ENCODE results near the gene MAPKBP1.
"Not testable (repeated sequence)": the region's sequence is repeated elsewhere in the genome, so short reads cannot be mapped to it uniquely, and the experiment has no call there.

The MAPKBP1 gene, protein sequence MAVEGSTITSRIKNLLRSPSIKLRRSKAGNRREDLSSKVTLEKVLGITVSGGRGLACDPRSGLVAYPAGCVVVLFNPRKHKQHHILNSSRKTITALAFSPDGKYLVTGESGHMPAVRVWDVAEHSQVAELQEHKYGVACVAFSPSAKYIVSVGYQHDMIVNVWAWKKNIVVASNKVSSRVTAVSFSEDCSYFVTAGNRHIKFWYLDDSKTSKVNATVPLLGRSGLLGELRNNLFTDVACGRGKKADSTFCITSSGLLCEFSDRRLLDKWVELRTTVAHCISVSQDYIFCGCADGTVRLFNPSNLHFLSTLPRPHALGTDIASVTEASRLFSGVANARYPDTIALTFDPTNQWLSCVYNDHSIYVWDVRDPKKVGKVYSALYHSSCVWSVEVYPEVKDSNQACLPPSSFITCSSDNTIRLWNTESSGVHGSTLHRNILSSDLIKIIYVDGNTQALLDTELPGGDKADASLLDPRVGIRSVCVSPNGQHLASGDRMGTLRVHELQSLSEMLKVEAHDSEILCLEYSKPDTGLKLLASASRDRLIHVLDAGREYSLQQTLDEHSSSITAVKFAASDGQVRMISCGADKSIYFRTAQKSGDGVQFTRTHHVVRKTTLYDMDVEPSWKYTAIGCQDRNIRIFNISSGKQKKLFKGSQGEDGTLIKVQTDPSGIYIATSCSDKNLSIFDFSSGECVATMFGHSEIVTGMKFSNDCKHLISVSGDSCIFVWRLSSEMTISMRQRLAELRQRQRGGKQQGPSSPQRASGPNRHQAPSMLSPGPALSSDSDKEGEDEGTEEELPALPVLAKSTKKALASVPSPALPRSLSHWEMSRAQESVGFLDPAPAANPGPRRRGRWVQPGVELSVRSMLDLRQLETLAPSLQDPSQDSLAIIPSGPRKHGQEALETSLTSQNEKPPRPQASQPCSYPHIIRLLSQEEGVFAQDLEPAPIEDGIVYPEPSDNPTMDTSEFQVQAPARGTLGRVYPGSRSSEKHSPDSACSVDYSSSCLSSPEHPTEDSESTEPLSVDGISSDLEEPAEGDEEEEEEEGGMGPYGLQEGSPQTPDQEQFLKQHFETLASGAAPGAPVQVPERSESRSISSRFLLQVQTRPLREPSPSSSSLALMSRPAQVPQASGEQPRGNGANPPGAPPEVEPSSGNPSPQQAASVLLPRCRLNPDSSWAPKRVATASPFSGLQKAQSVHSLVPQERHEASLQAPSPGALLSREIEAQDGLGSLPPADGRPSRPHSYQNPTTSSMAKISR (N-terminal part only)

DNA sequence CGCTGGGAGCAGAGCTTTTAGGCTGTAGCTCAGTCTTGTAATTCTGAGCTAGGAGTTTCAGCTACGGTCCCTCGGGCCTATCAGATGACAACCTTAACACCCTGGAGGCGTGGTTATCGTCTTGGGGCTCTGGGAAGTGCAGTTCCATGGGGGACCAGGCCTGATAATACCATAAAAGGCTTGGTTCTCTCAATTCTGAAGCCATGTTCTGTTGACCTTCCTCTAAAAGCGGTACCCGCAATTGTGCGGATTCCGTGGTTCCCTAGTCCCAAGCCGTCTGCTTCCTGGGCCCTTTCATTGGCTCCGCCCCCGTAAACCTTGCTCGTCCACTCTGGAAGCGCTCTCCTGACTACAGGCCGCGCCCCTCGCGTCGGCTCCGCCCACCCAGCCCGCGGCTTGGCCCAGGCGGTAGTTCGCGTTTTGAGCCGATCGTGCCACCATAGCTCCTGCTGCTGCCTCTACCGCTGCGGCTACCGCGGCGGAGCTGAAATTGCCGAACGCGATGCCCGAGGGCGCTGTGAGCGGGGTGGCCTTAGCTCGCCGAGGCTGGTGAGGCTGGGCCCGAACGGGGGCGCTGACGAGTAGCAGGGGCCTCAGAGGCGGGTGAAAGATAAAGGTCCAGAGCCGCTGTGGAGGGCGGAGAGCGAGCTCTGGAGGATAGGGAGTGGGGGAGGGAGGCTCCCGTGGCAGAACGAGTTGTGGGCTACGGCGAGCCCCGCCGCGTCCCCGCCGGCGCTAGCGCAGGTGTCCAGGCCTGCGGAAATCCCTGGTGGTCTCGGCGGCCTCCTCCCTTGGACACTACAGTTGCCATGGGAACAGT lies at the start of gene MAPKBP1:
TSS of gene MAPKBP1 (plus strand) at position 423 of the 820 bp plus-strand sequence. CDS start 792 bp downstream, outside the sequence.
- DNase-seq, result peak; percentile 92

- no peak for DNase-seq
These were observed 47.1 kb upstream of the MAPKBP1 start for GRCh38 chr15:41727143-41727542.

DNA sequence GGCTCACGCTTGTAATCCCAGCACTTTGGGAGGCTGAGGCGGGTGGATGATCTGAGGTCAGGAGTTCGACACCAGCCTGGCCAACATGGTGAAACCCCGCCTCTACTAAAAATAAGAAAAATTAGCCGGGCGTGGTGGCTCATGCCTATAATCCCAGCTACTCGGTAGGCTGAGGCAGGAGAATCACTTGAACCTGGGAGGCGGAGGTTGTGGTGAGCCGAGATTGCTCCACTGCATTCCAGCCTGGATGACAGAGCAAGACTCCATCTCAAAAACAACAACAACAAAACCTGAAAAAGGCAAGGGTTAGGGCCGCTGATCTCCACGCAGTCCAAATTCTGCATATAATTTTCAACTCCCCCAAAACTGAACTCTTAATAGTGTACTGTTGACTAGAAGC lies 46.2 kb upstream of the MAPKBP1 start:
- not testable (repeated sequence) for DNase-seq

DNA sequence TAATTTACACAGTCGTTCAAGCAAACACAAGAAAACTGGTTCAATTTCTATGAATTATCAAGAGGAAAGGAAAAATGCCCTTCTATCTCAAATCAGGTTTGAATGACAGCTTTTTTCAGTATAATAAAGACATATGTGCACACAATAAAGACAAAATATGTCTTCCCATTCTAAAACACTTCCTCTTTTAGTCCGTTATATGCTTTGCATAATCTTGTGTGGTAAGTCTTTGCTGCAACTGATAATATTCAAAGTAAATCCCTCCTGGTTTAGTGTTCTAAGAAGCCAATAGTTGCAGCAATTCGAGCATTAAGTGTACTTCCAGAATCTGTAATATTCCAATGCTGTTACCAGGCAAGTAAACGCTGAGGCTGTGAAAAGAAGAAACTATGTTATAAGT lies 43.7 kb upstream of the MAPKBP1 start:
- DNase-seq, result no peak

DNA sequence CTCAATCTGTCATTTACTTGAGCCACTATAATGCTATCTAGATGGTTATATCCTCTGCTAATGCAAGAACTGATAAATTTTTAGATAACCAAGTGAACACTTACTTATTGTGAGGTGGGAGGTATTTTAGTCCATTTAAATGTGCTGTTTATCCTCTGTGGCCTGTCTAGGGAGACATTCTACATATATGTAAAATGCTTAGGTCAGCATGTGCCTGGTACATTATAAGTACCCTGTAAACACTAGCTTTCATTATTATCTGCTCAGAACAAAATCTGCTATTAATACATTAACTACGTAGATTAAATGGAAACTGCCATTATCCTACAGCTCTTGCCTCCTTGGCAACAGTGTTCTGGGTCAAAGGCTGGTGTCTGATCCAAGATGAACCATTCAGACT lies 41.8 kb upstream of the MAPKBP1 start:
- no peak for DNase-seq

- DNase-seq, result no peak
These were observed 40.2 kb upstream of the MAPKBP1 start for GRCh38 chr15:41734079-41734478.

DNA sequence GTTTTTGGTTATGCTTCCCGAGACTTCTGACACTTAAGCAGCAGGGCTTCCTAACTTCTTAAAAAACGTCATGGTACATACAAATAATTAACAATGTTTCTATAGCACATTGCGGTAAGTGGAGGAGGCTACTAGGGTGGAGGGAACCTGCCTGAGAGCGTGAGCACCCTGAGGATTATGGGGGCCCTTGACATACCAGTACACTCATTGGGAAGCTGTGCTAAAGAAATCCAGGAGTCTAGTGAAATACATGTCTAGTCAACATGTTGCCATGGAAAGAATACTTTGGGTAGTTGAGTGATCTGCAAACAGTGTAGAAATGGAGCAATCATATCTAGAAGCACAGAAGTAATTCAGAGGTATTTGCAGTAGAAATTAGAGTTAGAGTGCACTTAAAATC lies 39.2 kb upstream of the MAPKBP1 start:
- no peak for DNase-seq

DNA sequence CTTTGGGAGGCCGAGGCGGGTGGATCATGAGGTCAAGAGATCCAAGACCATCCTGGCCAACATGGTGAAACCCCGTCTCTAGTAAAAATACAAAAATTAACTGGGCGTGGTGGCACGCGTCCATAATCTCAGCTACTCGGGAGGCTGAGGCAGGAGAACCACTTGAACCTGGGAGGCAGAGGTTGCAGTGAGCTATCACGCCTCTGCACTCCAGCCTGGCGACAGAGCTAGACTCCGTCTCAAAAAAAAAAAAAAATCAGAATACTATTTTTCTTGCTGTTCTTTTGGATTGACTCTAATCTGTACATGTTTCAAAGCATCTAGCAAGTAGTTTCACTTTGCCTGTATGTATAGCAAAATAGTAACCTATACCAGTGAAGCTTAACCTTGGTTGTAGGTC lies 38.8 kb upstream of the MAPKBP1 start:
- not testable (repeated sequence) for DNase-seq

GRCh38 chr15:41746802-41747201 lies 27.5 kb upstream of the MAPKBP1 start:
- DNase-seq, result no peak

DNA sequence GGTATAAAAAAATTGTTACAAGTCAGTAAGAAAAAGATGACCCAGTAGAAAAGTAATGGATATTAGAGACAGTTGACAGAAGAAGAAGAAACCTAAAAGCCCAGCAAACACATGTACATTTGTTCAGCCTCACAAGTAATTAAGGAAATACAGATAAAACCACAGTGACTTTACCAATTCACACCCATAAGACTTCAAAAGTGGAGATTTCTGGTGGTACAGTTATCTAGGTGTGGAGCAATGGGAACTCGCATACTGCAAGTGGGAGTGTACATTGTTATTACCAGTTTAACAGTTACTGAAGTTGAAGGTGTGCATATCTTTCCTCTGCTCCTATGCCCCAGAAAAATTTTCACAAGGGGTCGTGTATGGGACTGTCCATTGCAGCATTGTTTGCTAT lies 18.1 kb upstream of the MAPKBP1 start:
- no peak for DNase-seq

DNA sequence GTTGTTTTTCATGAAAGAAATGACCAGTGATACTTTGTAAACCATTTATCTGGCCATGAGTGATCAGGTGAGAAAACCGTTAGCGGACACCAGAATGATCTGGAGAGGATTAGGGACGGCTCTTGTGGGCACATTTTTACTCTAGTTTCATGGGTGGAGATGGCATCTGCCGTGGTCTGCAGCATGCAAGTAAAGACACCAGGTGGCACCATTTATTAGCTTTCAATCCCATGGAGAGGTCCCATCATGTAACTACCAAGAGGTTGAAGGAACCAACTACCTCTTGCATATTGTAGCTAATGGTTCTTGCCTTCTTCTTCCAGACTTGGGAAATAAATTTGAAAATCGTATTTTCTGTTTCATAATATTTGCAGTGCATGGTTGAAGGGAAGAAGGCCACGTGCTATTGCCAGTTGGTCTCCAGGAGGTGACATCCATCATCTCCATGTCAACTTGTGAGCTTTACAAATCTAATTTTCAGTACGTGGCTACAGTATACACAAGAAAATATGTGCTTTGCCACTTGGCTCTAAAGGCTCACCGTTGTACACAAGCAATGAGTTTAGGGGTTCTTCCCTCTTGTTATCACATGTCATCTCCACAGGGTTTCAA lies 1.5 kb upstream of the MAPKBP1 start:
- DNase-seq, result no peak

DNA sequence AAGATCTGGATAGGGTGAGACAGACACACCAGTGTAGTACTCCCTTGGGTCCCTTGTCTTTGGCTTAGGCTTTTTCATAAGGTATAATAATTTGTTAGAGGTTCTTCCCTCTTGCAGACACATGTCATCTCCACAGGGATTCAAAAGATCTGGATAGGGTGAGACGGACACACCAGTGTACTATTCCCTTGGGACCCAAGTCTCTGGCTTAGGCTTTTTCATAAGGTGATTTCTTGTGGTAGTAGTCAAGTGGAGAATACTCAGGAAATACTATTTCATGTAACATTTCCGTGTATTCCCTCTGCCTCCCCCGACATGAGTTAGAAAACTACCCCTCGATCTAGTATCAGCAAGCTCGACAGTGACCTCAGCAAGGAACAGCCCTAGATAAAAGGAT lies 954 bp upstream of the MAPKBP1 start:
- DNase-seq, result no peak

DNA sequence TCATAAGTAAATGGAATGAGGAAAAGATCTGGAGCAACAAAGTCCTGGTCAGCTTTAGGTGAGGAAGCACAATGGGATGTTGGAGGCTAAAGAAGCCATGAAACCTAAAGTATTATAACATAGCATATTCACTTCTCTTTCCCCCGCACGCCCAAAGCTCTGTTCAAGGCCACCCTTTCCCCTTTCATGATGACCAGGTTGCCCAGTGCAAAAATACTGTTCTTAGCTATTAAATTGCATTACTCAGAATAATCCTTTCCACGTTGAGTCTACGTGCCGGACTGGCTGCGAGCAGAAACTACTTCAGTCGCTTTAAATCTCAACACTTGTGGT lies 589 bp upstream of the MAPKBP1 start:
- DNase-seq, result no peak

DNA sequence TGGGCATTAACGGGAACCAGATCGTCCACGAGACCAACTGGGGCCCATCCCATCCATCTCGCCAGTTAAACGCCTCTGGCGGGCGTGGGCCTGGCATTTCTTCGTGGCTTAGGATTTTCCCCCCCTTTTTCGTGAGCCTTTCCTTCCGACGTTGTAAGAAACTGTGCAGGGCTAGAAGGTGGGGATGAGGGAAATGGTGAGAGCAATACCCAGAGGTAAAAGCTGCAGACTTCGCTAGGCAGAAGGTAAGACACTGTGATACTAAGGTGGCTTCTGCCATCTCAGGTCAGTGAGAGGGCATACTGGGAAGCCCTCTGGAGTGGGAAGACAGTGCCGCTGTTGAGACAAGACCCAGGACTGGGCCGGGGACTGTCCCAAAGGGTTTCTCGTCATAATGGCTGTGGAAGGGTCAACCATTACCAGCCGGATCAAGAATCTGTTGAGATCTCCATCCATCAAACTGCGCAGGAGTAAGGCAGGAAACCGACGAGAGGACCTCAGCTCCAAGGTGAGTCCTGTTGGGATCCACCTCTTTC lies 666 bp downstream of the MAPKBP1 start:
- no peak for DNase-seq

- DNase-seq, result no peak
These were observed 1.4 kb downstream of the MAPKBP1 start for GRCh38 chr15:41775651-41776050.

DNA sequence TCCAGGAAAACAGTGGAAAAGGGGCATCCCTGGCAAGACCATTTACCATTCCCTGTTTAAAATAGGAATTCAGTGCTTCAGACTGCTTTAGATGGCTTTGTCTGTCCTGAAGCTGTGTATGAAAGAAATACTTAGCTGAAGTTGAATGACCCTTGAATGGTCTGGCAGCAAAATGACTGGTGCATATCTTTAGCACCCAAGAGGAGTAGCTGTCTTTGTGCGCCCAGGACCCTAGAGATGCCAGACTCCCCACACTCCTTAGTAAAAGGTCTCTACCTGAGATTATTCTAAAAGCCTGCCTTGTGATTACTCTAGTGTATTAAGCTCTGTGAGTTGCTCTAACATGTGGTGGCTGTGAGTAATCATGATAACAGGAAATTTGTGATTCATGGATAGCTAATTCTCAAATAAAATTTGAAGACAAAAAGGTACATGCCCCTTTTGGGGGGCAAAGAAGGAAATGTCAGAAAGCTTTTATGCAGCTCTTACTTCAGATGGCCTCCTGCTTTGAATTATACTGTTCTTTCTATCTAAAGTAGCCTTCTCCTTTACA lies 3.2 kb downstream of the MAPKBP1 start:
- DNase-seq, result no peak

GRCh38 chr15:41778521-41778920 lies 4.2 kb downstream of the MAPKBP1 start:
- no peak for DNase-seq

GRCh38 chr15:41779662-41780157 lies 5.4 kb downstream of the MAPKBP1 start:
- DNase-seq, result no peak

DNA sequence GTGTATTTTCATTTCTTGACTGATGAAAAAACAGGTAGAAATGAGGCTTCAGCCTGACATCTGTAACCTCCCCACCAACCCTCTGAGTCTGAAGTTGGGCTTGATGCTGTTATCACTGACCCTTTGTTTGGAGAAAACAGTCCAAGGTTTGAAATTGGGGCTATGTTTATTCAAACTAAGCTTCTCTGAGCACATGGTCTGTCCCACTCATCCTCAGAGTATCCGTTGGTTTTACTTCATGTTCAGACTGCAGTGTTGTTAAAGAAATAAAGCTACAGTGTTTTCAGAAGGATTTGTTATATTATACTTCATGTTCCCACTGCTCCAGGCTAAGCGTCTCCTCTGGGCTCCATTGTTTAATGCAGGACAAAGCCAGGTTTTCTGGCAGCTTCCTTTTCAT lies 6.0 kb downstream of the MAPKBP1 start:
- DNase-seq, result no peak

DNA sequence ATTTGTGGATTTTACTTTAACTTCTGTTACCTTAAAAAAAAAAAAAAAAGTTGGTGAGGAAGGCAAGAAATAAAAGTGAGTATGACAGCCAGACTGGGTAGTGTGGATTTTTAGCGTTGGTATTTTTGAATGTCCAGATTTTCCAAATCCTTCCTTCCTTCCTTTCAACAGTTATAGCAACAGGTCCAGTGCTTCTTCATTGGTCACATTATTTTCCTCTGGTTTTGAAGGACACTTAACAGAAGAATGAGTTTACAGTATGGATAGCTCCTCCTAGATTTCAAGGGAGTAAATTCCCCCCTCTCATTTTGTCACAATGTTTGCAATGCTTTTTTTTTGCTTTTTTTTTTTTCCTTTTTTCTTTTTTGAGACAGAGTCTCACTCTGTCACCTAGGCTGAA lies 6.4 kb downstream of the MAPKBP1 start:
- DNase-seq, result no peak
